Mesenchymal stem cell (in vitro differentiated cells and primary cell): ENCODE results near the gene CMTM1.

Source experiments
- DNase-seq: peaks from one replicate; pipeline ENCODE4 v3.0.0-alpha.2; 2013
- H2AFZ ChIP-seq: one replicate; pipeline ENCODE4 v1.6.1; 2013; ENCODE audit warnings: low read depth, mild to moderate bottlenecking, control low read depth, inconsistent platforms, low read length, moderate library complexity
- H2AK5ac ChIP-seq: 2 replicates; pipeline ENCODE4 v1.6.1; 2013; ENCODE audit warnings: low read length, moderate library complexity, mild to moderate bottlenecking, inconsistent platforms; ENCODE audit not compliant: severe bottlenecking
- H2BK120ac ChIP-seq: one replicate; pipeline ENCODE4 v1.6.1; 2013; ENCODE audit warnings: low read depth, mild to moderate bottlenecking, inconsistent platforms, low read length, moderate library complexity
- H2BK12ac ChIP-seq, 2 experiments: one replicate each; pipeline ENCODE4 v1.6.1; 2013; ENCODE audit warnings: inconsistent platforms in 2 of 2, low read length in 2 of 2, mild to moderate bottlenecking in 2 of 2, moderate library complexity in 2 of 2, control low read depth in 1 of 2
- H2BK15ac ChIP-seq: one replicate; pipeline ENCODE4 v1.6.1; 2013; ENCODE audit warnings: mild to moderate bottlenecking, low read depth, inconsistent platforms; ENCODE audit not compliant: poor library complexity, severe bottlenecking
- H2BK5ac ChIP-seq: 2 replicates; pipeline ENCODE4 v1.6.1; 2013; ENCODE audit warnings: low read depth, mild to moderate bottlenecking, low read length, control low read depth, inconsistent platforms; ENCODE audit not compliant: poor library complexity, severe bottlenecking
- H3K14ac ChIP-seq, 2 experiments: one replicate each; pipeline ENCODE4 v1.6.1; 2013; ENCODE audit warnings: inconsistent platforms in 2 of 2, low read length in 2 of 2, control low read depth in 1 of 2, mild to moderate bottlenecking in 1 of 2, moderate library complexity in 1 of 2
- H3K18ac ChIP-seq, 2 experiments: one replicate each; pipeline ENCODE4 v1.6.1; 2013; ENCODE audit warnings: inconsistent platforms in 2 of 2, low read length in 2 of 2, control low read depth in 1 of 2, low read depth in 1 of 2, mild to moderate bottlenecking in 1 of 2
- H3K23ac ChIP-seq, 2 experiments: one replicate each; pipeline ENCODE4 v1.6.1; 2013; ENCODE audit warnings: inconsistent platforms in 2 of 2, low read length in 2 of 2, mild to moderate bottlenecking in 2 of 2, moderate library complexity in 2 of 2, control low read depth in 1 of 2
- H3K27ac ChIP-seq: 2 replicates; pipeline ENCODE4 v1.5.1; 2013; ENCODE audit warnings: mild to moderate bottlenecking, moderate library complexity, low read length, control low read depth, inconsistent platforms; ENCODE audit not compliant: poor library complexity, severe bottlenecking
- H3K27me3 ChIP-seq, 2 experiments: 2 replicates each; pipeline versions ENCODE4 v1.6.1 to v1.7.0; 2013; ENCODE audit warnings: low read length in 2 of 2, mild to moderate bottlenecking in 2 of 2, moderate library complexity in 2 of 2, control low read depth in 1 of 2, inconsistent platforms in 1 of 2; ENCODE audit not compliant: control insufficient read depth in 1 of 2, insufficient read depth in 1 of 2
- H3K36me3 ChIP-seq, 2 experiments: 2 replicates each; pipeline versions ENCODE4 v1.6.1 to v1.7.0; 2013; ENCODE audit warnings: low read length in 2 of 2, control low read depth in 1 of 2, inconsistent platforms in 1 of 2, low read depth in 1 of 2, mild to moderate bottlenecking in 1 of 2; ENCODE audit not compliant: insufficient read depth in 2 of 2, control insufficient read depth in 1 of 2
- H3K4ac ChIP-seq, 2 experiments: one replicate each; pipeline ENCODE4 v1.6.1; 2013; ENCODE audit warnings: inconsistent platforms in 2 of 2, low read length in 2 of 2, mild to moderate bottlenecking in 2 of 2, moderate library complexity in 2 of 2, control low read depth in 1 of 2, low read depth in 1 of 2
- H3K4me1 ChIP-seq: 2 replicates; pipeline ENCODE4 v1.6.1; 2013; ENCODE audit warnings: low read depth, low read length, control low read depth; ENCODE audit not compliant: control insufficient read depth, insufficient read depth
- H3K4me2 ChIP-seq: 2 replicates; pipeline ENCODE4 v1.6.1; 2013; ENCODE audit warnings: low read length, mild to moderate bottlenecking, inconsistent platforms; ENCODE audit not compliant: poor library complexity, severe bottlenecking
- H3K4me3 ChIP-seq, 2 experiments: 2 replicates each; pipeline versions ENCODE4 v1.5.1 to v1.7.0; 2013; ENCODE audit warnings: low read length in 2 of 2, mild to moderate bottlenecking in 2 of 2, control low read depth in 1 of 2, low read depth in 1 of 2; ENCODE audit not compliant: insufficient read depth in 1 of 2
- H3K79me1 ChIP-seq: replicated peaks from 2 replicates; pipeline ENCODE4 v1.6.1; 2013; ENCODE audit warnings: mild to moderate bottlenecking, control low read depth, low read length, inconsistent platforms; ENCODE audit not compliant: poor library complexity, severe bottlenecking
- H3K9ac ChIP-seq: 2 replicates; pipeline ENCODE4 v1.7.0; 2013; ENCODE audit warnings: mild to moderate bottlenecking, low read length, moderate library complexity
- H3K9me3 ChIP-seq: 2 replicates; pipeline ENCODE4 v1.7.0; 2013; ENCODE audit warnings: mild to moderate bottlenecking, low read length; ENCODE audit not compliant: control insufficient read depth
- H4K8ac ChIP-seq: one replicate; pipeline ENCODE4 v1.6.1; 2013; ENCODE audit warnings: inconsistent platforms, mild to moderate bottlenecking, low read length, moderate library complexity
- H4K91ac ChIP-seq: one replicate; pipeline ENCODE4 v1.6.1; 2013; ENCODE audit warnings: mild to moderate bottlenecking, low read length, inconsistent platforms
- WGBS: methylation state at CpG from one replicate; pipeline ENCODE4 v1.1.7; 2013; ENCODE audit warnings: mixed read lengths; 5-methylcytosine and 5-hydroxymethylcytosine counted together

CMTM1 gene

DNA sequence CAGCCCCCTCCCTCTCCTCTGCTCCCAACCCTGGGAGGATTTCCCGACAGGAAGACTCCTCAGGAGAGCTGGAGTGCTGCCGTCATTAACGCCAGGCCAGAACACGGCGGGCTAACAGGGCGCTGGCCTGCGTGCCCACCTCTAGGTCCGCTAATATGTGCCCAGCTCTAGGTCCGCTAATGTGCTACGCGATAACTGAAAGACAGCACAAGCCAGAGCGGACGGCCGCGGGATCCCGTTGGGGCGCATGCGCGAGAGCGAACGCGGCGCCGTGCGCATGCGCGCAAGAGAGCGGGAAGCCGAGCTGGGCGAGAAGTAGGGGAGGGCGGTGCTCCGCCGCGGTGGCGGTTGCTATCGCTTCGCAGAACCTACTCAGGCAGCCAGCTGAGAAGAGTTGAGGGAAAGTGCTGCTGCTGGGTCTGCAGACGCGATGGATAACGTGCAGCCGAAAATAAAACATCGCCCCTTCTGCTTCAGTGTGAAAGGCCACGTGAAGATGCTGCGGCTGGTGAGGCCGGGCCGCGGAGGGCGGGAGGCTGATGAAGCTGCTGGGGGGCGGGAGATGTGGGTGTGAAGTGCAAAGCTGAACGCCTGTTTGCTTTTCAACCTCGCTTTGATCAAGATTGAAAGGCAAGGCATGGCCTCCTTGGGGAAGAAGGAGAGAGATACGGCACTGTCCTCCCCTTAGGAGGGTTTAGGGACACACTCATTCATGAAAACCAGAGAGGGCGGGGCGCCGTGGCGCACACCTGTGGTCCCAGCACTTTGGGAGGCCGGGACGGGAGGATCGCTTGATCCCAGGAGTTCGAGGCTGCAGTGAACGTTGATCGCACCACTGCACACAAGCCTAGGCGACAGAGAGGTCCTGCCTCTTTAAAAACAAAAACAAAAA, 13.7 kb upstream of the CMTM1 start, which contains the start of gene CKLF:
CKLF (plus strand) TSS at position 291 of the 892 bp plus-strand sequence; CDS start at position 431, 140 bp downstream.
- H3K4me3 ChIP-seq = peak within 1 kb of the TSS; percentile 61 to 90
- peak within 1 kb of the TSS; percentile 97 for H2BK15ac ChIP-seq
- H3K23ac ChIP-seq = peak within 1 kb of the TSS in 1 of 2 experiments; percentile 66
- H3K27ac ChIP-seq = peak within 1 kb of the TSS; percentile 86
- peak within 1 kb of the TSS; percentile 100 for H2AK5ac ChIP-seq
- peak within 1 kb of the TSS in 1 of 2 experiments; percentile 52 for H2BK12ac ChIP-seq
- H3K36me3 ChIP-seq = peaks cover 5 to 17% of the 10 kb centered on the region in 2 experiments
- H4K91ac ChIP-seq = peak within 1 kb of the TSS; percentile 99
- peak within 1 kb of the TSS in 1 of 2 experiments; percentile 96 for H3K14ac ChIP-seq
- peaks cover 36% of the 10 kb centered on the region for H3K79me1 ChIP-seq
- H3K9me3 ChIP-seq = no peaks in the 10 kb centered on the region
- peak within 1 kb of the TSS; percentile 86 for H3K4me2 ChIP-seq
- peak within 1 kb of the TSS; percentile 93 for H3K9ac ChIP-seq
- 29% methylated on average over 63 of the region's 63 CpGs for whole genome bisulfite sequencing
- H3K27me3 ChIP-seq = no peaks in the 10 kb centered on the region
- H2BK5ac ChIP-seq = no peak within 1 kb of the TSS
- peaks cover 27% of the 10 kb centered on the region for H3K4me1 ChIP-seq
- peak within 1 kb of the TSS; percentile 98 to 99 for H3K18ac ChIP-seq
- DNase-seq = peak; percentile 85
- peak within 1 kb of the TSS; percentile 96 to 100 for H3K4ac ChIP-seq
- peak within 1 kb of the TSS; percentile 84 for H2BK120ac ChIP-seq
- peak within 1 kb of the TSS; percentile 100 for H4K8ac ChIP-seq
- H2AFZ ChIP-seq = peak within 1 kb of the TSS; percentile 76

DNA sequence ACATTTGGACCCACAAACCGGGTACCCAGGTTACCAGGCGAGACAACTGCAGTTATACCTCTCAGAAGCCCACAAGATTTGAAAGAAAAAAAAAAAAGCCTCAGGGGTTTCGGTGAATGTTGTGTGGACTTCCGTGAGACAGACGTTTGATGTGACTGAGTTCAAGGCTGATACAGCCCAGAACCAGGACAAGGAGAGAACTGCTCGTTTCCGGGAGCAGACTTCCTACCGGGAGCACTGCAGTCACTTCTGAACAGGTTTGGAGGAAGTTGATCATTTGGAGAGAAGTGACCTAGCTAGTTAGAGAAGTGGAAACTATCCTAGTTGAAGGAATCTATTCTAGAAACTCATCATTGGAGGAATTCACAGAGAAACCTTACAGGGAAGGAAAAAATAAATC, 13.0 kb upstream of the CMTM1 start:
- H3K9me3 ChIP-seq = no peaks in the 10 kb centered on the region
- peak overlapping the region in 1 of 2 experiments; percentile 52 for H2BK12ac ChIP-seq
- no peak overlapping the region for H2BK15ac ChIP-seq
- no peak overlapping the region for H4K8ac ChIP-seq
- H3K27ac ChIP-seq = no peak overlapping the region
- H3K4me3 ChIP-seq = peak overlapping the region in 1 of 2 experiments; percentile 90
- H2BK5ac ChIP-seq = no peak overlapping the region
- no peak overlapping the region for H3K4ac ChIP-seq
- peak overlapping the region; percentile 73 for H3K4me2 ChIP-seq
- peaks cover 3 to 19% of the 10 kb centered on the region in 2 experiments for H3K36me3 ChIP-seq
- no peaks in the 10 kb centered on the region for H3K27me3 ChIP-seq
- no peak overlapping the region for H2BK120ac ChIP-seq
- H2AFZ ChIP-seq = no peak overlapping the region
- no peak for DNase-seq
- no peak overlapping the region for H3K18ac ChIP-seq
- no peak overlapping the region for H3K14ac ChIP-seq
- H2AK5ac ChIP-seq = no peak overlapping the region
- peaks cover 35% of the 10 kb centered on the region for H3K79me1 ChIP-seq
- peaks cover 24% of the 10 kb centered on the region for H3K4me1 ChIP-seq
- H4K91ac ChIP-seq = no peak overlapping the region
- 96% methylated on average over 8 of the region's 8 CpGs for WGBS
- H3K23ac ChIP-seq = no peak overlapping the region
- peak overlapping the region; percentile 93 for H3K9ac ChIP-seq

DNA sequence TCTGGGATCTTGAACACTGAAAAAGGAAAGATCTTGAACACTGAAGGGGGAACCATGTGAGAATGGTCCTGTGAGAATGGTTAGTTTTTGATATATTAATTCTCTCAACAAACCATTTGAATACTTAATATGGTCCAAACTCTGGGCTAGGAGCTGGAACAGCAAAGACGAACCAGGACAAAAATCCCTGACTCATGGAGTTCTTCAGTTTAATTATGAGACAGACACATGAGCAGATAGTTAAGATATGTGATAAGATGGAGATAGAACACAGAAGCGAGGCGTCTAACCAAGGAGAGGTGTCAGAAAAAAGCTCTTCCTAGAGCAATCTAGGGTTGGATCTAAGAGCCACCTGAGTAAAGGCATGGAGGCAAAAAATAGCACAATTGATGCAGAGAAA, 12.2 kb upstream of the CMTM1 start:
- Histone ChIP-seq H3K9ac (no peak overlapping the region), H3K27me3 (no peaks in the 10 kb centered on the region), H2BK12ac (no peak overlapping the region), H3K36me3 (peaks cover 5 to 25% of the 10 kb centered on the region in 2 experiments), H3K4me3 (peak overlapping the region in 1 of 2 experiments; percentile 90), H2BK5ac (no peak overlapping the region), H3K14ac (no peak overlapping the region), H3K4me1 (peaks cover 19% of the 10 kb centered on the region), H3K4ac (no peak overlapping the region), H2BK120ac (no peak overlapping the region), H2AFZ (no peak overlapping the region), H4K91ac (no peak overlapping the region), H4K8ac (no peak overlapping the region), H3K4me2 (peak overlapping the region; percentile 28), H3K18ac (no peak overlapping the region), H3K27ac (no peak overlapping the region), H3K23ac (no peak overlapping the region), H2BK15ac (no peak overlapping the region), H2AK5ac (no peak overlapping the region), H3K9me3 (no peaks in the 10 kb centered on the region), H3K79me1 (peaks cover 35% of the 10 kb centered on the region)
- DNase-seq = no peak
- 87% methylated on average over 3 of the region's 3 CpGs for WGBS

DNA sequence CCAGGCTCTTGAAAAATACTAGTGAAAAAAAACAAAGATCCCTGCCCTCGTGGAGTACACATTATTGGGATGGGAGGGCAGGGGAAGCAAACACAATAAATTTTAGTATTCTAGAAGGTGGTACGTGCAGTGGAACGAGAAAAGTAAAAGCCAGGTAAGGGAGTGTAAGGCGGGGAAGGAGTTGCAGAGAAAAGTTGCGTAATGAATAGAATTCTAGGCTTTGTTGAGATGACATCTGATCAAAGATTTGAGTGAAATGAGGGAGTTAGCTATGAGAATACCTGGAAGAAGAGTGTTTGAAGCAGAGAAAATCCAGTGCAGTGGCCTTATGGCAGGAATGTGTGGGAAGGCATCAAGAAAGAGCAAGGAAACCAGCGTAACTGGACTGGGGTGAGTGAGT, 11.7 kb upstream of the CMTM1 start:
- Histone ChIP-seq H3K18ac (no peak overlapping the region), H3K14ac (no peak overlapping the region), H3K27ac (no peak overlapping the region), H2BK5ac (no peak overlapping the region), H4K8ac (no peak overlapping the region), H3K23ac (no peak overlapping the region), H2AFZ (no peak overlapping the region), H3K9ac (no peak overlapping the region), H3K4me2 (no peak overlapping the region), H2BK12ac (no peak overlapping the region), H2BK15ac (no peak overlapping the region), H3K79me1 (peaks cover 33% of the 10 kb centered on the region), H3K27me3 (no peaks in the 10 kb centered on the region), H3K9me3 (no peaks in the 10 kb centered on the region), H2BK120ac (no peak overlapping the region), H3K4me3 (no peak overlapping the region), H2AK5ac (no peak overlapping the region), H3K36me3 (peaks cover 6 to 29% of the 10 kb centered on the region in 2 experiments), H3K4ac (no peak overlapping the region), H4K91ac (no peak overlapping the region), H3K4me1 (peaks cover 15% of the 10 kb centered on the region)
- no peak for DNase-seq
- WGBS = 97% methylated on average over 5 of the region's 6 CpGs
